Measurements from ENCODE around the gene GXYLT1.

Gene GXYLT1

GRCh38 chr12:42163913-42164312 lies 19.2 kb upstream of the GXYLT1 start:
- H3K36me3 ChIP-seq (ENCODE audit: control insufficient read depth, insufficient read depth, low read length) = no peaks in the 10 kb centered on the region
- H3K27ac ChIP-seq = no peak overlapping the region
- H3K79me2 ChIP-seq = no peaks in the 10 kb centered on the region
- no peak overlapping the region for H2AFZ ChIP-seq
- H3K4me2 ChIP-seq (ENCODE audit: low read length) = no peak overlapping the region
- TF ChIP-seq, protein P1, sequence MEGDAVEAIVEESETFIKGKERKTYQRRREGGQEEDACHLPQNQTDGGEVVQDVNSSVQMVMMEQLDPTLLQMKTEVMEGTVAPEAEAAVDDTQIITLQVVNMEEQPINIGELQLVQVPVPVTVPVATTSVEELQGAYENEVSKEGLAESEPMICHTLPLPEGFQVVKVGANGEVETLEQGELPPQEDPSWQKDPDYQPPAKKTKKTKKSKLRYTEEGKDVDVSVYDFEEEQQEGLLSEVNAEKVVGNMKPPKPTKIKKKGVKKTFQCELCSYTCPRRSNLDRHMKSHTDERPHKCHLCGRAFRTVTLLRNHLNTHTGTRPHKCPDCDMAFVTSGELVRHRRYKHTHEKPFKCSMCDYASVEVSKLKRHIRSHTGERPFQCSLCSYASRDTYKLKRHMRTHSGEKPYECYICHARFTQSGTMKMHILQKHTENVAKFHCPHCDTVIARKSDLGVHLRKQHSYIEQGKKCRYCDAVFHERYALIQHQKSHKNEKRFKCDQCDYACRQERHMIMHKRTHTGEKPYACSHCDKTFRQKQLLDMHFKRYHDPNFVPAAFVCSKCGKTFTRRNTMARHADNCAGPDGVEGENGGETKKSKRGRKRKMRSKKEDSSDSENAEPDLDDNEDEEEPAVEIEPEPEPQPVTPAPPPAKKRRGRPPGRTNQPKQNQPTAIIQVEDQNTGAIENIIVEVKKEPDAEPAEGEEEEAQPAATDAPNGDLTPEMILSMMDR (IDR thresholded peaks at IDR 0.05) = no peak
- H3K4me1 ChIP-seq = no peaks in the 10 kb centered on the region
- H3K9ac ChIP-seq = no peak overlapping the region
- H3K9me3 ChIP-seq (ENCODE audit: control insufficient read depth, low read length) = no peaks in the 10 kb centered on the region
- H3K27me3 ChIP-seq (ENCODE audit: control insufficient read depth, insufficient read depth, low read length) = no peaks in the 10 kb centered on the region
- H3K4me3 ChIP-seq (ENCODE audit: low read depth, low read length) = no peak overlapping the region

DNA sequence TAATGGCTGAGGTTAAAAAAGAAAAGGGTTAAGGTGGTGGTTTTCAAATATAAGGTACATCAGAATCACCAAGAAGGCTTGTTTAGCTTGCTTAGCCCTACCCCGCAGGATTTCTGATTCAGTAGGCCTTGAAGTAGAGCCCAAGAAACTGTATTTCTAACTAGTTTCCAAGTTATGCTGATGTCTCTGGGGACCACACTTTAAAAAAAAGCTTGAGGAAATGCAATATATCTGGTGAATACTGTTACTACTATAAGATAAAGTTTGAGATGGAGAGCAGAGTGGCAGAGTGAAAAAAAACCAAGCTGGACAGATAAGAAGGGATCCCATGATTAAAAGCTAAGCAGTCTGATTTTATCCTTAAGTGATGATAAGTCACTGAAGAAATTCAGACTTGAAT lies 18.3 kb upstream of the GXYLT1 start:
- H3K9ac ChIP-seq = no peak overlapping the region
- H3K27me3 ChIP-seq (ENCODE audit: control insufficient read depth, insufficient read depth, low read length) = no peaks in the 10 kb centered on the region
- H3K27ac ChIP-seq = no peak overlapping the region
- H3K4me2 ChIP-seq (ENCODE audit: low read length) = no peak overlapping the region
- no peaks in the 10 kb centered on the region for H3K9me3 ChIP-seq (ENCODE audit: control insufficient read depth, low read length)
- no peak overlapping the region for H2AFZ ChIP-seq
- no peaks in the 10 kb centered on the region for H3K36me3 ChIP-seq (ENCODE audit: control insufficient read depth, insufficient read depth, low read length)
- no peaks in the 10 kb centered on the region for H3K4me1 ChIP-seq
- H3K79me2 ChIP-seq = no peaks in the 10 kb centered on the region
- TF ChIP-seq, protein P1 (IDR thresholded peaks at IDR 0.05) = no peak
- no peak overlapping the region for H3K4me3 ChIP-seq (ENCODE audit: low read depth, low read length)

- H3K79me2 ChIP-seq = no peaks in the 10 kb centered on the region
- no peak overlapping the region for H3K27ac ChIP-seq
- H3K36me3 ChIP-seq (ENCODE audit: control insufficient read depth, insufficient read depth, low read length) = no peaks in the 10 kb centered on the region
- H3K9ac ChIP-seq = no peak overlapping the region
- H3K4me3 ChIP-seq (ENCODE audit: low read depth, low read length) = no peak overlapping the region
- TF ChIP-seq, protein P1 (IDR thresholded peaks at IDR 0.05) = no peak
- no peaks in the 10 kb centered on the region for H3K27me3 ChIP-seq (ENCODE audit: control insufficient read depth, insufficient read depth, low read length)
- H3K4me1 ChIP-seq = no peaks in the 10 kb centered on the region
- H2AFZ ChIP-seq = no peak overlapping the region
- no peaks in the 10 kb centered on the region for H3K9me3 ChIP-seq (ENCODE audit: control insufficient read depth, low read length)
- H3K4me2 ChIP-seq (ENCODE audit: low read length) = no peak overlapping the region
Measured at GRCh38 chr12:42162193-42162592, 17.5 kb upstream of the GXYLT1 start.

DNA sequence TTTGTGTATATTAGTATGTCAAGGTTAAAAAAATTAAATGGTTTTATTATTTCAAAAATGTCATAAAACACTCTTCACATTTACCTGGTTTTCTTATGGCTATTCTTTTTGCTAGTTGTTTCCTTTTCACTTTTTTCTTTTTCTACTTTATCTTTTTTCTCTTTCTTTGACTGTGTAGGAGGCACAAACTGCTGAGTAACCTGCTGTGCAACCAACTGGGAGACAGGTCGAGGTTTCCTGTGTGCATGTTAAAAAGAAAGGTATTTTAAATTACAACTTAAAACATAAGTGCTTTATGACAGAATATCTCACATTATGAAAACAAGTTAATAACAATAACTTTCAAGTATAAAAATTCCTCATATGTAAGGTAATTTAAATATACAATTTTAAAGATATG lies 16.9 kb upstream of the GXYLT1 start:
- Histone ChIP-seq H3K27ac (no peak overlapping the region), H2AFZ (no peak overlapping the region), H3K79me2 (no peaks in the 10 kb centered on the region), H3K4me1 (no peaks in the 10 kb centered on the region), H3K4me2 (ENCODE audit: low read length) (no peak overlapping the region), H3K9me3 (ENCODE audit: control insufficient read depth, low read length) (no peaks in the 10 kb centered on the region), H3K9ac (no peak overlapping the region), H3K36me3 (ENCODE audit: control insufficient read depth, insufficient read depth, low read length) (no peaks in the 10 kb centered on the region), H3K4me3 (ENCODE audit: low read depth, low read length) (no peak overlapping the region), H3K27me3 (ENCODE audit: control insufficient read depth, insufficient read depth, low read length) (no peaks in the 10 kb centered on the region)
- TF ChIP-seq, protein P1 (IDR thresholded peaks at IDR 0.05) = no peak

- TF ChIP-seq, protein P1 (IDR thresholded peaks at IDR 0.05) = no peak
- Histone ChIP-seq H3K36me3 (ENCODE audit: control insufficient read depth, insufficient read depth, low read length) (no peaks in the 10 kb centered on the region), H3K9me3 (ENCODE audit: control insufficient read depth, low read length) (no peaks in the 10 kb centered on the region), H3K4me1 (no peaks in the 10 kb centered on the region), H3K27me3 (ENCODE audit: control insufficient read depth, insufficient read depth, low read length) (no peaks in the 10 kb centered on the region), H3K9ac (no peak overlapping the region), H3K27ac (no peak overlapping the region), H3K4me2 (ENCODE audit: low read length) (no peak overlapping the region), H3K4me3 (ENCODE audit: low read depth, low read length) (no peak overlapping the region), H3K79me2 (no peaks in the 10 kb centered on the region), H2AFZ (no peak overlapping the region)
Measured at GRCh38 chr12:42156232-42156631, 11.6 kb upstream of the GXYLT1 start.
